Mesendoderm (in vitro differentiated cells): ENCODE results near the gene TRPM1.

Experiments
- DNase-seq: peaks from one replicate; pipeline ENCODE4 v3.0.0; 2013
- H2AK5ac ChIP-seq: 2 replicates; pipeline ENCODE4 v1.6.1; 2013; ENCODE audit warnings: low read length, inconsistent platforms
- H2BK120ac ChIP-seq: 2 replicates; pipeline ENCODE4 v1.6.1; 2013; ENCODE audit warnings: low read depth, mild to moderate bottlenecking, low read length, moderate library complexity, mixed read lengths
- H2BK15ac ChIP-seq: replicated peaks from 2 replicates; pipeline ENCODE4 v1.6.1; 2013; ENCODE audit warnings: low read depth, mild to moderate bottlenecking, moderate library complexity
- H2BK5ac ChIP-seq: 2 replicates; pipeline ENCODE4 v1.6.1; 2013; ENCODE audit warnings: low read length, inconsistent platforms
- H3K18ac ChIP-seq: 2 replicates; pipeline ENCODE4 v1.6.1; 2013; ENCODE audit warnings: mild to moderate bottlenecking, low read length, mixed read lengths
- H3K23ac ChIP-seq: one replicate; pipeline ENCODE4 v1.6.1; 2013; ENCODE audit warnings: low read length
- H3K27ac ChIP-seq: 2 replicates; pipeline ENCODE4 v1.5.1; 2013; ENCODE audit warnings: low read depth, mild to moderate bottlenecking, inconsistent platforms, low read length, moderate library complexity
- H3K27me3 ChIP-seq: 2 replicates; pipeline ENCODE4 v1.6.1; 2013; ENCODE audit warnings: low read length, control low read depth, mild to moderate bottlenecking, inconsistent platforms; ENCODE audit not compliant: insufficient read depth, poor library complexity
- H3K36me3 ChIP-seq: 2 replicates; pipeline ENCODE4 v1.6.1; 2013; ENCODE audit warnings: low read length, inconsistent platforms; ENCODE audit not compliant: control insufficient read depth, insufficient read depth
- H3K4ac ChIP-seq: one replicate; pipeline ENCODE4 v1.6.1; 2013; ENCODE audit warnings: low read depth, mild to moderate bottlenecking, low read length, moderate library complexity
- H3K4me1 ChIP-seq: 2 replicates; pipeline ENCODE4 v1.6.1; 2013; ENCODE audit warnings: low read depth, low read length, inconsistent platforms; ENCODE audit not compliant: control insufficient read depth
- H3K4me2 ChIP-seq: 2 replicates; pipeline ENCODE4 v1.6.1; 2013; ENCODE audit warnings: low read length
- H3K4me3 ChIP-seq: 2 replicates; pipeline ENCODE4 v1.5.1; 2013; ENCODE audit warnings: mild to moderate bottlenecking, low read length
- H3K56ac ChIP-seq: one replicate; pipeline ENCODE4 v1.6.1; 2013; ENCODE audit warnings: low read length
- H3K79me1 ChIP-seq: 2 replicates; pipeline ENCODE4 v1.6.1; 2013; ENCODE audit warnings: low read length, inconsistent platforms
- H3K79me2 ChIP-seq: 2 replicates; pipeline ENCODE4 v1.6.1; 2013; ENCODE audit warnings: mild to moderate bottlenecking, low read length; ENCODE audit not compliant: control insufficient read depth, insufficient read depth
- H3K9ac ChIP-seq: 2 replicates; pipeline ENCODE4 v1.6.1; 2013; ENCODE audit warnings: low read length, inconsistent platforms
- H4K5ac ChIP-seq: one replicate; pipeline ENCODE4 v1.6.1; 2013; ENCODE audit warnings: low read length
- H4K8ac ChIP-seq: one replicate; pipeline ENCODE4 v1.6.1; 2013; ENCODE audit warnings: low read depth, mild to moderate bottlenecking, control low read depth, low read length, moderate library complexity
- WGBS: extraction: QIAGEN DNeasy Blood & Tissue Kit; methylation state at CpG from one replicate; pipeline ENCODE4 v1.1.7; 2013; ENCODE audit warnings: low lambda C conversion rate, missing lambda C conversion rate; ENCODE audit not compliant: insufficient coverage; ENCODE audit errors: extremely low coverage; 5-methylcytosine and 5-hydroxymethylcytosine counted together

The TRPM1 gene

GRCh38 chr15:31135523-31135922 lies 34.0 kb upstream of the TRPM1 start:
- no peak overlapping the region for H3K9ac ChIP-seq
- no CpG with 5 or more reads among the region's 6 CpGs for WGBS

GRCh38 chr15:31133890-31134289 lies 32.4 kb upstream of the TRPM1 start:
- Histone ChIP-seq H3K4me3 (no peak overlapping the region), H3K36me3 (no peaks in the 10 kb centered on the region), H3K79me2 (no peaks in the 10 kb centered on the region), H2BK5ac (no peak overlapping the region), H2BK120ac (no peak overlapping the region), H3K56ac (no peak overlapping the region), H2AK5ac (no peak overlapping the region), H4K5ac (no peak overlapping the region), H3K27ac (no peak overlapping the region), H4K8ac (no peak overlapping the region), H3K18ac (no peak overlapping the region), H3K4me1 (no peaks in the 10 kb centered on the region), H3K79me1 (no peaks in the 10 kb centered on the region), H3K27me3 (no peaks in the 10 kb centered on the region), H3K23ac (no peak overlapping the region), H2BK15ac (no peak overlapping the region), H3K4me2 (no peak overlapping the region), H3K9ac (no peak overlapping the region), H3K4ac (no peak overlapping the region)
- WGBS, result no CpG with 5 or more reads among the region's 5 CpGs
- DNase-seq, result no peak

More at GRCh38 chr15:31135523-31135922, 34.0 kb upstream of the TRPM1 start:
- no peak overlapping the region for H3K27ac ChIP-seq
- H3K4me3 ChIP-seq, result no peak overlapping the region
- no peak overlapping the region for H3K56ac ChIP-seq
- H3K4me1 ChIP-seq, result no peaks in the 10 kb centered on the region
- H3K4me2 ChIP-seq, result no peak overlapping the region
- no peak for DNase-seq
- no peaks in the 10 kb centered on the region for H3K27me3 ChIP-seq
- no peak overlapping the region for H2BK120ac ChIP-seq
- no peaks in the 10 kb centered on the region for H3K79me1 ChIP-seq
- no peak overlapping the region for H3K23ac ChIP-seq
- H2AK5ac ChIP-seq, result no peak overlapping the region
- no peak overlapping the region for H4K8ac ChIP-seq
- H3K36me3 ChIP-seq, result no peaks in the 10 kb centered on the region
- no peak overlapping the region for H2BK15ac ChIP-seq
- H2BK5ac ChIP-seq, result no peak overlapping the region
- no peak overlapping the region for H4K5ac ChIP-seq
- no peak overlapping the region for H3K18ac ChIP-seq
- H3K79me2 ChIP-seq, result no peaks in the 10 kb centered on the region
- no peak overlapping the region for H3K4ac ChIP-seq

GRCh38 chr15:31131853-31132375 lies 30.4 kb upstream of the TRPM1 start:
- no peak overlapping the region for H4K5ac ChIP-seq
- no peak overlapping the region for H3K27ac ChIP-seq
- no peak for DNase-seq
- no peak overlapping the region for H3K4me3 ChIP-seq
- no peak overlapping the region for H3K4ac ChIP-seq
- H4K8ac ChIP-seq, result no peak overlapping the region
- no peaks in the 10 kb centered on the region for H3K36me3 ChIP-seq
- no peak overlapping the region for H3K18ac ChIP-seq
- H3K79me2 ChIP-seq, result no peaks in the 10 kb centered on the region
- no peak overlapping the region for H2AK5ac ChIP-seq
- H3K27me3 ChIP-seq, result no peaks in the 10 kb centered on the region
- no peak overlapping the region for H3K9ac ChIP-seq
- no peaks in the 10 kb centered on the region for H3K4me1 ChIP-seq
- H3K56ac ChIP-seq, result no peak overlapping the region
- no CpG with 5 or more reads among the region's 12 CpGs for WGBS
- H2BK15ac ChIP-seq, result no peak overlapping the region
- no peaks in the 10 kb centered on the region for H3K79me1 ChIP-seq
- H2BK120ac ChIP-seq, result no peak overlapping the region
- H3K4me2 ChIP-seq, result no peak overlapping the region
- H3K23ac ChIP-seq, result no peak overlapping the region
- no peak overlapping the region for H2BK5ac ChIP-seq

GRCh38 chr15:31130576-31131237 lies 29.2 kb upstream of the TRPM1 start:
- no peak overlapping the region for H3K56ac ChIP-seq
- no peak overlapping the region for H3K4me3 ChIP-seq
- WGBS, result no CpG with 5 or more reads among the region's 12 CpGs
- no peak overlapping the region for H3K4ac ChIP-seq
- H3K27me3 ChIP-seq, result no peaks in the 10 kb centered on the region
- no peaks in the 10 kb centered on the region for H3K79me2 ChIP-seq
- H3K27ac ChIP-seq, result no peak overlapping the region
- H4K8ac ChIP-seq, result no peak overlapping the region
- H2BK15ac ChIP-seq, result no peak overlapping the region
- no peak overlapping the region for H3K23ac ChIP-seq
- H3K18ac ChIP-seq, result no peak overlapping the region
- H3K4me1 ChIP-seq, result no peaks in the 10 kb centered on the region
- H3K79me1 ChIP-seq, result no peaks in the 10 kb centered on the region
- no peak for DNase-seq
- H2BK5ac ChIP-seq, result no peak overlapping the region
- H2AK5ac ChIP-seq, result no peak overlapping the region
- H3K36me3 ChIP-seq, result no peaks in the 10 kb centered on the region
- H2BK120ac ChIP-seq, result no peak overlapping the region
- no peak overlapping the region for H3K9ac ChIP-seq
- no peak overlapping the region for H3K4me2 ChIP-seq
- no peak overlapping the region for H4K5ac ChIP-seq

GRCh38 chr15:31129769-31130303 lies 28.3 kb upstream of the TRPM1 start:
- Histone ChIP-seq H3K27ac (no peak overlapping the region), H3K27me3 (no peaks in the 10 kb centered on the region), H2BK15ac (no peak overlapping the region), H3K23ac (no peak overlapping the region), H3K56ac (no peak overlapping the region), H3K4me2 (no peak overlapping the region), H3K4me1 (no peaks in the 10 kb centered on the region), H3K79me2 (no peaks in the 10 kb centered on the region), H4K5ac (no peak overlapping the region), H2BK5ac (no peak overlapping the region), H3K4me3 (no peak overlapping the region), H3K18ac (no peak overlapping the region), H3K9ac (no peak overlapping the region), H3K79me1 (no peaks in the 10 kb centered on the region), H4K8ac (no peak overlapping the region), H2AK5ac (no peak overlapping the region), H2BK120ac (no peak overlapping the region), H3K36me3 (no peaks in the 10 kb centered on the region), H3K4ac (no peak overlapping the region)
- no CpG with 5 or more reads among the region's 3 CpGs for WGBS
- DNase-seq, result no peak
